Fibroblast of lung (primary cell): ENCODE data around the gene ENO3.

Source experiments
- CTCF ChIP-seq, 2 donors: IDR thresholded peaks in 1 of 2; conservative IDR thresholded peaks in 1 of 2; 1 replicate in 1 of 2; 2 replicates in 1 of 2; pipeline ENCODE4 v1.5.1; 2011 to 2012; ENCODE audit warnings: low read length in 2 of 2, control low read depth in 1 of 2, inconsistent platforms in 1 of 2, low read depth in 1 of 2, mild to moderate bottlenecking in 1 of 2
- EZH2 ChIP-seq: IDR thresholded peaks from 2 replicates; pipeline ENCODE4 v1.5.1; 2012; ENCODE audit warnings: low read length, control low read depth, mild to moderate bottlenecking; ENCODE audit errors: missing control alignments

DNA sequence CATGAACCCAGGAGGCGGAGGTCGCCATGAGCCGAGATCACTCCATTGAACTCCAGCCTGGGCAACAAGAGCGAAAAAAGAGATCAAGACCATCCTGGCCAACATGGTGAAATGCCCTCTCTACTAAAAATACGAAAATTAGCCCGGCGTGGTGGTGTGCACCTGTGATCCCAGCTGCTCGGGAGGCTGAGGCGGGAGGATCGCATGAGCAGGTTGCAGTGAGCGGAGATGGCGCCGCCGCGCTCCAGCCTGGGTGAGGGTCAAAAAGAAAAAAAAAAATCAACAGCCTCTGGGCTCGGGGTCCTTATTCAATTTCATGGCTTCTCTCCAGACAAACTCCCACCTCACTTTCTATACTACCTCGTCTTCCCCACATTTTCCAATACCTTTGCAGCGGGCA lies 22.0 kb upstream of the ENO3 start:
- TF ChIP-seq CTCF (conservative IDR thresholded peaks at IDR 0.05 in 1 of 2, IDR thresholded peaks at IDR 0.05 in 1 of 2; ENCODE audit: low read depth in 1 of 2, low read length in 2 of 2) (no peak), EZH2 (no peak)
